GM18502 (cell line): ENCODE data around the gene DCDC1.
"Not testable (repeated sequence)": the region's sequence is repeated elsewhere in the genome, so short reads cannot be mapped to it uniquely, and the experiment has no call there.

Experiments used
- ATAC-seq: cut with Tn5 transposase; IDR thresholded peaks from one replicate; pipeline ENCODE4 v1.9.1; 2021; ENCODE audit warnings: mild to moderate bottlenecking; ENCODE audit not compliant: unreplicated experiment, poor library complexity

Gene DCDC1

GRCh38 chr11:31340903-31341572 lies 28.5 kb downstream of the DCDC1 start:
- no peak for ATAC-seq

GRCh38 chr11:31337806-31338205 lies 31.7 kb downstream of the DCDC1 start:
- ATAC-seq, result no peak

- ATAC-seq, result no peak
These were observed 40.8 kb downstream of the DCDC1 start for GRCh38 chr11:31328697-31329096.

DNA sequence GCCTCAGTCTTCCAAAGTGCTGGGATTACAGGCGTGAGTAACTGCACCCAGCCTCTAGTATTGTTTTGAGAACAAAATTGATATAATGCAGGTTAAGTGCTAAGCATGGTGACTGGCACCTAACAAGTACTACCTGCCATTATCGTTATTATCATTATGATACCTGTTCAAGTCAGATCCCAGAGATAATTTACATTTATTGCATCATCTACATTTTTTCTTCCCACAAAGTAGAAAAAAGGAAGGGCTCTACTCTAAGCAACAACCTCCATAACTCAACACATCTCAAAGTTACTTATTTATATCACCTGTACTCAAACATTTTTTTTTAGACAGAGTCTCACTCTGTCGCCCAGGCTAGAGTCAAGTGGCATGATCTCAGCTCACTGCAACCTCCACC lies 42.1 kb downstream of the DCDC1 start:
- ATAC-seq, result no peak

GRCh38 chr11:31326470-31327148 lies 42.9 kb downstream of the DCDC1 start:
- ATAC-seq, result peak; percentile 45

DNA sequence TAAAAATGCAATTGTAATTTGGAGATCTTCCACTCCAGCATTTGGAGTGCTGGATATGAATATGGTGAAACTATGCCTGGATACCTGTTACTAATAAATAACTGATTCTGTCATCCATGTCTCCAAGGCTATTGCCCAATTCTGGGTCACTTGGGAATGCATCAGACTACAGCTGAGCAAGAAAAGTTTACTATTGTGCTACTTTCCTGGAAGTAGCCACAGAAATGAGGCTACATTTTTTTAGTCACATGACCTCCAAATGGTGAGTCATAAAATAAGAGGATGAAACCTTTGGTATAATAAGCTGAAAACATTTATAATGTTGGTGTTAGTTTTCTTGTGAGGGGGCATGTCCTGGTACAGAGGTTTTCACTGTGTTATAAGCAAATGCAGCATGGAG lies 44.4 kb downstream of the DCDC1 start:
- no peak for ATAC-seq

- ATAC-seq, result no peak
These were observed 46.4 kb downstream of the DCDC1 start for GRCh38 chr11:31323145-31323544.

GRCh38 chr11:31321494-31321893 lies 48.0 kb downstream of the DCDC1 start:
- ATAC-seq, result not testable (repeated sequence)

- ATAC-seq, result no peak
These were observed 65.8 kb downstream of the DCDC1 start for GRCh38 chr11:31303644-31304180.

GRCh38 chr11:31301549-31302510 lies 67.7 kb downstream of the DCDC1 start:
- no peak for ATAC-seq

- no peak for ATAC-seq
These were observed 74.2 kb downstream of the DCDC1 start for GRCh38 chr11:31295308-31295707.

GRCh38 chr11:31273527-31273926 lies 96.0 kb downstream of the DCDC1 start:
- ATAC-seq, result not testable (repeated sequence)

- no peak for ATAC-seq
These were observed 101.8 kb downstream of the DCDC1 start for GRCh38 chr11:31267720-31268119.

DNA sequence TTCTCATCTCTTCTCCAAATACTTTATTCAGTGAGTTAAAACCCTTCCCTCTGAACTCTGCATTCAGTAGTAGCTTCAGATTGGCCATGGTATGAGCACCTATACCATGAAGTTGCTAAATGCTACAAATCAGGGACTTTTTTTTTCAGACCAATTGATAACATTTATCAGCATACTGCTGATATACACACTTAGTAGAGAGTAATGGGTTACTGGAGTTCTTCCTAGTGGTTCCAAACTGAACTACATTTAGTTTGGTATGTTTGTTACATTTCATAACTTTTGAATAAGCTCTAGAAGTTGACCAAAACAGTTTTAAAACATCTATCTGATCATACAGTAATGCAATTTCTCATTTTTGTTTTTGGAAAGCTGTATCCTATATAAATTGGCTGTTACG lies 104.7 kb downstream of the DCDC1 start:
- ATAC-seq, result no peak

- no peak for ATAC-seq
These were observed 106.8 kb downstream of the DCDC1 start for GRCh38 chr11:31262761-31263160.

DNA sequence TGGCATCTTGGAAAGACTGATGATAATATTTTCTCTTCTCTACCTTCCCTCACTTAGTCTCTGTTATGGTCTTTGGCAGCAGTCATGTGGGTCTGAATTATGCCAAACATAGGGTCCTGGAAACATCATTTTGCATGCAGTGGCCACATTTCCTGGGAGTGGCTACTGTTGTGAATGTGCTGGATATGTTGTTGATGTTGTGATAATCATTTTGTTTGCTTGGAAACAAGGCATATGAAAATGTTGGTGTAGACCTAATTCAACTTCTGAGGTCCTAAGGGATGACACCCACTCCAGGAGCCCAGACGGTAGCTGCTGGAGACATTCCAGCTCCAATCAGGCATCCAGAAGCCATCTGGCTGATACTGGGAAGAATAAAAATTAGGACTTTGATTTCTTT lies 109.7 kb downstream of the DCDC1 start:
- no peak for ATAC-seq

- no peak for ATAC-seq
These were observed 115.1 kb downstream of the DCDC1 start for GRCh38 chr11:31254415-31254814.

GRCh38 chr11:31248768-31249167 lies 120.8 kb downstream of the DCDC1 start:
- ATAC-seq, result no peak

- ATAC-seq, result no peak
These were observed 122.2 kb downstream of the DCDC1 start for GRCh38 chr11:31247321-31247720.

DNA sequence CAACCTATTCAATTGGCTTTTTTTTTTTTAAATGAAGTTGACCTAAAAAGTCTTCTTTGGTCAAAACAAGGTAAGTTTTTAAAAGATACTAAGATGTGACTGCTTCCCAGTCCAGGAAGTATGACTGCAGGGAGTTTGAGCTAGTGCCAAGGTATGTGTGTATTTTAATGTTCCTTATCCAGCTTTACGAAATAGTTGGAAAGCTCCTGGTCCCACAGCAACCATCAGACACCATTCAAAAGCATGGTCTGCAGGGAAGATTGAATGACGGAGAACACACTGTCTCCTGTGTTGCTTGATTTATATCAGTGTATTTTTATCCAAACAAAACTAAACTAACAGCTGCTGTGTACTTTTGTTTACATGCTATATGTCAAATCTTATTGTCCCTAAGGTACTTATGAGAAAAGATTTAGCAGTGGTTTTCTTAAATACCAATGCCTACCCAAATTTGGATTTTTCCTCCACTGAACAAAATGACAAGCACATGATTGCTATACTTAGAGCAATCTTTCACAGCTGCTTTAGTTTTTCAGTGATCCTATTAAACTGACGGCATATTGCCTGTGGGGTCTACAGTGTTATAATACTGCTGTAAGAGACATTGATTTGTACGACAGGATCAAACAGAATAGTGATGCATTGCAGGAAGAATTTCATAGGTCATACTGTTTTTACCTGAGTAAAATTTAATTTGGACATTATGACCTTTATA lies 122.9 kb downstream of the DCDC1 start:
- ATAC-seq, result no peak
